Activated CD4-positive, CD25-positive, alpha-beta regulatory T cell (primary cell): ENCODE results near the gene WT1.
"Not testable (repeated sequence)": the region's sequence is repeated elsewhere in the genome, so short reads cannot be mapped to it uniquely, and the experiment has no call there.

Experiments used
- DNase-seq, 4 experiments: peaks; one replicate each; lab custom pipeline; 2025; lab: John Stamatoyannopoulos, UW

Gene WT1

DNA sequence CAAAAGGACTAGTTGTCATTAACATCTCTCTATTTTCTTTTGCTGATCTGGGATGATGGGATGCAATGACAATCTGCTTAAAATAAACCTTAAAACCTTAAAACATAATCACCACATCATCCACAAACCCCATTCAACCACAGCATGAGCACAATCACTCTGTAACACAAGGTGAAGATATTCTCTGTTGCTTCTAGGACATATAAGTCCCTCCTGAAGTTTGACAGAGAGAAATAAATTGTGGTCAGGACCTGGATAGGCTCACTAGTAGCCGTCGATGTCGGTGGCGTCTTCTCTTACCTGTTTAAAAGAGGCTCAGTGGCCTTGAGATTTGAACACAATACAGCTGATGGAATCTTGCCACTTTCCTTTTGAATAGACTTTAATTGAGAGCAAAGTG lies 47.9 kb downstream of the WT1 start:
- DNase-seq = no peak

DNA sequence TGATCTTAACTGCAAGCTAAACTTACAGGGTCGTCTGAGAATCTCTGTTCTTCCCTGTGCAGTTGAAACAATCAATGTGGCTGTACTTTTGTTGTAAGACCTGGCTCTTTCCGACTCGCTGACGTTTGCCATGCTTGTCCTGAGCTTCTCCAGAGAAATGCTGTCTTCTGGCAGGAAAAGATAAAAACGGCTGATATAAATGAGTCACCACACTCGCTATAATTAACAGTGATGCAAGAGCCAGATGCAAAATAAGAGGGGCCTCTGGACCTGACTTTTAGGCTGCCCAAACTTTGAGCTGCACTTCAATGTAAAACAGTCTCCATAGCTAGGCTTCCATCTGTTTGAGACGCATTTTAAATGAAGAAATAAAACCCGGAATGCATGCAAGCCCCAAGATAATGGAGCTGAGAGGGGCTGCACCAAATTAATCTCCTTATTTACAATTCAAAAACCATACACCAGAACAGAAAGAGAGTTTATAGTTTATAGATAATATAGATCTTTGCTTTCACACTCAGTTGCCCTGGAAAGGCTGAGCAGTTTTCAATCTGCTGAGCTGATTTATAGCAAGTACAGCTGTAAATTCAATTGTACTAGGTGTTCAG lies 48.5 kb downstream of the WT1 start:
- no peak for DNase-seq

DNA sequence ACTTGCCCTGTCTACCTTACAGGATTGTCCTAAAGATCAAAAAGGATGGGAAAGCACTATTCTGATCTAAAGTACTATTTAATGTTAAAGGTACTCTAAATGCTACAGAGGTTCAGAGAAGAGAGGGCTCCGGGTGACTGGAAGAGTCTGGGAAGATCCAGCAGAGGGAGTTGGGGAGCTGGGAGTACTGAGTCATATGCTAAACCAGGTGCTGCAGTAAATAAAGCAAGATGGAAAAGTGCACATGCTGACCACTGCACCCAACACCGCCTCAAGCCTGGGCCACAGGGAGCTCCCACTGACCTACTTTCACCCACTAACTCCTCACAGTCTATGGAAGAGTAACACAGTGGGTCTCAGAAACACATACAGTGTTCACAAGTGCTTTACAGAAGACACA lies 49.3 kb downstream of the WT1 start:
- no peak for DNase-seq

DNA sequence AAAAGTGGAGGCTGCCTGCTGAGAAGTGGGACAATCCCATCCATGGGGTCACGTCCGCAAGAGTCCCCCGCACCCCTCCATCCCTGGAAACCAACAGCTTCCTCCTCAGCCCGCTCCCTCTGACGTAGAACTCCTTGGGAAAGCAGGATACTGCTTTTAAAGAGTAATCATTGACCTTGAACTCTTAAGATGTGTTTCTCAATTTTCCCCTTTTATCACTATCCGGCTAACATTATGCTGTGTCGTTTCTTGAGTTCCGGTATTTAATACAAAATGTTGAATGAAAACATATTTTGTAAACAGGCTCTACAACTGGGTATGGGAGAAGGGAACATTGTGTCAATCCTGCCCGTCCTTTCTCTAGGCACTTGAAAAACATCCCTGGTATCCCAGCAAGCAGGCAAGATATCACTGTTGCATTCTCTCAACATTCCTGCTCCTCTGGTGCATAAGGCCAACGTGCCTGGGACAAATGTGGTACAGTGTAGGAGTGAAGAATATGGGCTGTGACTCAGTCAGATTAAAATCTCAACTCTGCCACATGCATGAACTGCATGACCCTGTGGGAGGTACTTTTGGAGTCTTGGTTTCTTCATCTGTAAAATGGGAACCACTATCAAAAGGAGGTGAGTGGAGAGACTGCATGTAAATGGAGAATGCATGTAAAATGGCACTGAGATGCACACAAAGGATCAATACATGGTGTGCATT lies 52.8 kb downstream of the WT1 start:
- DNase-seq = no peak

DNA sequence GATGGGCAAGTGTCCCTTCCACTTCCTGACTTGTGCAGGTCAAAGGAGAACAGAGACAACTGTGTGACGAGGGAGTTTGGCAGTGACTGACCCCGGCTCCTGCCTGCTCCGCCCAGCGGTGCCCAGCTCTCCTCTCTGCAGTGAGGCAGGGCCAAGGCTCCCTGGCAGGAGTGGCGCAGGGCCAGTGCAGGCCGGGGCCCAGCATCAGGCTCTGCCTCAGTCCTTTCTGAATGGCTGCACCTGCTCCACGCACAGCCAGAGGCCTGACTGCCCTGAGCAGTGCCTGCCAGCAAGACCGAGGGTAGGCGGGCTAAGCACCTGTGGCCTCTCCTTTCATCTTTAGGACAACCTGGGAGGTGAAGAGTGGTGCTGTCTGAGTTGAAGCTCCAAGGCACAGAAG lies 54.2 kb downstream of the WT1 start:
- no peak for DNase-seq

DNA sequence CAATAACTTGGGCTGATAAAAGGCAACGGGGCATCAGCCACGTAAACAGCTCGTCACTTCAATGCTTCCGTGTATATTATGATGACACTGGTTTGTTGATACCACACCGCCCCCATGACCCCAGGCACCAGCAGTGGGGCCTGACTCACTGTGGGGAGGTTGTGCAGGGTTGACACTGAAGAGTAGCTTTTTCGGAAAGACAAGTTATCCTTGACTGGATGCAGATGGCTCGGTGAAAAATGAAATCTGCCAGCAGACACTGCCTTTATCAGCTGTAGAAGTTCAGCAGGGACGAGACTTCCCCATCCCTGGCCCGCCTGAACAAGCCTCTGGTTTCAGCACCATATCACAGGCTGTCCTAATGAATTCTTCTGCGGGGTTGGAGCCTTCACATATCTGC lies 55.6 kb downstream of the WT1 start:
- DNase-seq = no peak

DNA sequence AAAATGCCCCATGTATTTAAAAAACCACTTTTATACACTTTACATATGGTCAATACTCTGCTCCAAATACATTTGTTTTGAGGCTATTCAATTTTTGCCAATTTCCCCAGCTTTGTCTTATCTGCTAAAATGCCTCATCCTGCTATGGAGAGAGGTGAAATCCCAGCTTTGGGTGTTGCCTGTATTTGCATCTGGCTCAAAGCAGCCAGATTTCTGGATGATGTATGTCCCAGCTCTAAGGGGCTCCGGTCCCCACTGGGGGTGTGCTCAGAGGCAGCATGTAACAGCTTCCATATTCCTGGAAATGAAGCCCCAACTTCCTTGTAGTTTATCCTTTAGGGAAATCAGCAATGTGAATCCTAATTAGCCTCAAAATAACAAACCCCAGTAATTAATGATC lies 59.5 kb downstream of the WT1 start:
- DNase-seq = no peak

DNA sequence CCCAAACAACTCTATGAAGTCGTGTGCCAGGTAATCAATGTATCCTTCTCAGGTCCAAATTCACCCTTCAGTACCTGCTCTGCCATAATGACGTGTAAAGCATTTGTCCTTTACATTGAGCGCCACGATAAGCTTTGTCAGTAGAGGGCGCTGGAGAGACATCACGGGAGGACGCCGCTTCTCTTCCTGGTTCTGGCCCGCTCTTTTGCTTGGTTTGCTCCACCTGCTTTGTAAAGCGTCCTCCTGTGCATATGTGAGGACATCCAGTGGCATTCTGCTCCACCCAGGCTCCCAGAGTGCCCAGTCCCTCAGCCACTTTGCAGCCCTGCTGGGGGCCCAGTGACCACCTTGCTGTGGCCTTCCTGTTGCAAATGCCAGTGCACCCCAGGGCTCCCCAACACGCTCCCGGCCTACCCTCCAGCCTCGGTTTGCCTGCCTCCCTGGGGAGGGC lies 61.1 kb downstream of the WT1 start:
- no peak for DNase-seq

DNA sequence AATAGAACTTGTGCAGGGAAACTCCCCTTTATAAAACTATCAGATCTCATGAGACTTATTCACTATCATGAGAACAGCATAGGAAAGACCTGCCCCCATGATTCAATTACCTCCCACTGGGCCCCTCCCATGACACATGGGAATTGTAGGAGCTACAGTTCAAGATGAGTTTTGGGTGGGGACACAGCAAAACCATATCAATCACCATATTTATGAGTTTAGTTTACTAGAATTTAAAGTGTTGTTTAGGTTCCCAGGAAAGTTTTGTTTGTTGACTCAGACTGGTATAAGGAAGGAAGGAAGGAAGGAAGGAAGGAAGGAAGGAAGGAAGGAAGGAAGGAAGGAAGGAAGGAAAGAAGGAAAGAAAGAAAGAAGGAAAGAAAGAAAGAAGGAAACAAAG lies 65.4 kb downstream of the WT1 start:
- DNase-seq = not testable (repeated sequence)

DNA sequence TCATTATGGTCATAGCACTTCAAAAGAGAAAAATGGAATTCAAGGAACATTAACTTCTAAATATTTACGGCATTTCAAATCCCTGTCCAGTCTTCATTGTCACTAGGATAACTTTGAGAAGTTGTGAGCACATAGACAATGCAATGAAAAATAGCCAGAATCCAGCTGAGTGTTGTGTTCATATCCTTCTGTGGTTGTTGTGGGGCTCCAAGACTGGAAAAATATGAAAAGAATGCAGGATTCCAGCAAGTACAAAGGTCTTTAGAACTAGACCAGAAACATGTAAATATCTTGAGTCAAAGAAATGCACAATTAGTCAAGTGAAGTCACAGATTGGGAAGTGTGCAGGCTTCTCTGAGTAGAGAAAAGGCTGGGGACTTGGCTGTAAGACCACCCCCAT lies 68.7 kb downstream of the WT1 start:
- DNase-seq = no peak

DNA sequence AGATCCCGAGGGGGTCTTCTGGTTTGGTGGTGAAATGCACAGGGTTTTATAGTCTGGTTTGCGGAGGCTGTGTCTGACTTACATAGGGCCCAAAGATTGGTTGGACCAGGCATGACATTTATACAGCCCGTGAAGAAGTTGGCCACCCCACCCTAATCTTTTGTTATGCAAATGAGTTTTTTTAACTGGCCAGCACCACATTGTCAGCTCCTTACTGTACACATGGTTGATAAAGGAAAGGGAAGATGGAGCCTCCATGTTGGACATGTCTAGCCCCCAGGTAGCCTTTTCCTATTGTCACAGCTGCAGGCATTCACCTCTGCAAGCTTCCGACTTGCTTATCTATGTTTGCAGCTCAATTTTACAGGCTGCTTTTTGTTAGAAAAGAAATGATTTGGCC lies 70.1 kb downstream of the WT1 start:
- no peak for DNase-seq

DNA sequence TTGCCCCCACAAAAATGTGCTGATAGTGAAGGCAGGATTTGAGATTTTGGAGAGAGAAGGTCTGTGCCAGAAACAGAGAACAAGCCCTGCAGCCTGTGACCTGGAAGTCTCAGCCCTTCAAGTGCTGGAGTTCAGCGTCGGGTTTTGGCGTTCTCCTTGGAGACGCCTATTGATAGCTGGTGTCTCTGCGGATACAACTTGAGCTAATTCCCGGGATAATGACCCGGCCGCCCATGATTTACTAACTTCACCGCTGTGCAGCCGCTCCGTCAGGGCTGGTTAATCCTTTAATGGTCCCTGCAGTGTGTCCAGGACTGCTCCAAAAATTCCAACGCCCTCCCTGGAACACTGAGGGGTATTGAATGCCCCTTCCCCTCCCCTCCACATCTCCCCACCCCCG lies 76.6 kb downstream of the WT1 start:
- no peak for DNase-seq

DNA sequence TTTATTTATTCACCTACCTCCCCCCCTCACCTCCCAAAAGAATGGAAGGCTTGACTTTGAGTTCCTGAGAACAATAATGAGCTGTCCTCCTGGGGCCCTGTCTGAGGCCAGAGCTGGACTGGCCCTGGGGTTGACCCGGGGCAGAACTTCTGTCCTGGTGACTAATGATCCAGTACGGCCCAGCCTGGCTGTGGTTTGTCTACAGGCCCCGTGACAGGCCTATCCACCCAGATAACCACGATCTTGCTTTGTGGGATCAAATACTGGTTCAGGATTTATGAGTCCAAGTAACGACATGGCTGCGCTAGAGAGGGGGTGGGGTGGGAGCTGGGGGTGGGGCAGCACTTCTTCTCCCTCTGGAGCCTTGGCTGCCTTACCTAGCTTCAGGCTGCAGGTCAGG lies 81.5 kb downstream of the WT1 start:
- DNase-seq = no peak

DNA sequence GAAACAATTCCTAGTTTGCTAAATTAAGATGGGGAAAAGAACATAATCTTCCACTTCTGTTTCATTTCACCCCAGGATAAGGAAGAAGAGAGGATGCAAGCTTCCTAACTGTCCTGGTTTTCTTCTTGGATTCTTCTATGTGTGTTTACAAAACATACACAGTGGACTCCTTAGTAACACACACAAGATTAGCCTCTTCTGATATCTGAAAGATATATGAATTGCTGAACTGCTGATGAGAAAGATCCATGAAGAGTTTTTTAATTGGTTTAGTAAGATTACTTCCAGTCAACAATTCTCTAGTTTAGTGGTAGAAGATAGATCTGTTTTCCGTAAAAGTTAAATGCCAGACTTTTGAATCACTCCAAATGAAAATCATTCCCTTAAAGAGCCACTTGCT lies 86.8 kb downstream of the WT1 start:
- DNase-seq = no peak

DNA sequence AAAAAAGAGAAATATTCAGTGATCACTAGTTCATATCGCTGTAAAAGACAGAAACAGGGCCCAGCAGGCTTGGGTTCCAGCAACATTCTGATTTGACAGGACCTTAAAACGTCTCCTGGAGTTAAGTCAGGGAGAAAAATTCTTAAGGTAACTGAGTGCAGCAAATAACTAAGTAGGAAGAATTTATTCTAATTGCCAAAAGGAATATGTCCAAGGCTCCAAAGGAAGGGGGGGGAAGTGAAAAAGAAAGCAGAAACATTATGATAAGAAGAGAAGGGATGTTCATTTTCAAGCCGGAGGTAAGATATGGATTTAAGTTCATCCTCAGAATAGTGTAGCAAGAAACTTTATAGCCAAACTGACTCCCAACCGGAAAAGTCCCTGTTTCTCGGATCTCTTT lies 90.4 kb downstream of the WT1 start:
- DNase-seq = no peak

DNA sequence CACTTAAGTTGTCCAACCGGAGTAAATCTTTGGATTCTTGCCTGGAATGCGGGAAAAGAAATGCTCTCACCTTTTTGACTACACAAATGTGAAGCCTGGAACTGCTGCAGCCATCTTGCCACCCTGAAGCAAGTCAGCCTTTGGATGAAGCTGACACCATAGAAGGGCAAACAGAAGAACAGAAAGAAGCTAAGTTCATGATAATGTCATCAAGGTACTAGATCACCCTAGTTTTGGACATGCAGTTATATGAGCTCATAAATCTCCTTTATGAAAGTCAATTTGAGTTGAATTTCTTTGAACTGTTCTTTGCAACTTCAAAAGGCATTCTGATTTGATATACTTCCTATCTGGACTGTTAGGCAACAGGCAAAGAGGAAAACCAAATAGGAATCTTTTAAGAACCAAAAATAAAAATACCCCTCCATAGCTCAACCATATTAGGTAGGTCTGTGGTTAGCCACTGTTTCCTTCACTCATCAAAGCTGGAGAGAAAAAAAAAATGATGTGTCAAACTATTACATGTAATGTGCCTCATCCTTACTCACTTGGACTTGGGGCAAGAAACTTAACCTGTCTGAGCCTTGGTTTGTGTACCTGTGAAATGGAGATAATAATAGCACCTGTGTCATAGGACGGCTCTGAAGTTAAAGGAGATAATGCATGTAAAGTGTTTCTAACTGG lies 91.9 kb downstream of the WT1 start:
- DNase-seq = no peak

DNA sequence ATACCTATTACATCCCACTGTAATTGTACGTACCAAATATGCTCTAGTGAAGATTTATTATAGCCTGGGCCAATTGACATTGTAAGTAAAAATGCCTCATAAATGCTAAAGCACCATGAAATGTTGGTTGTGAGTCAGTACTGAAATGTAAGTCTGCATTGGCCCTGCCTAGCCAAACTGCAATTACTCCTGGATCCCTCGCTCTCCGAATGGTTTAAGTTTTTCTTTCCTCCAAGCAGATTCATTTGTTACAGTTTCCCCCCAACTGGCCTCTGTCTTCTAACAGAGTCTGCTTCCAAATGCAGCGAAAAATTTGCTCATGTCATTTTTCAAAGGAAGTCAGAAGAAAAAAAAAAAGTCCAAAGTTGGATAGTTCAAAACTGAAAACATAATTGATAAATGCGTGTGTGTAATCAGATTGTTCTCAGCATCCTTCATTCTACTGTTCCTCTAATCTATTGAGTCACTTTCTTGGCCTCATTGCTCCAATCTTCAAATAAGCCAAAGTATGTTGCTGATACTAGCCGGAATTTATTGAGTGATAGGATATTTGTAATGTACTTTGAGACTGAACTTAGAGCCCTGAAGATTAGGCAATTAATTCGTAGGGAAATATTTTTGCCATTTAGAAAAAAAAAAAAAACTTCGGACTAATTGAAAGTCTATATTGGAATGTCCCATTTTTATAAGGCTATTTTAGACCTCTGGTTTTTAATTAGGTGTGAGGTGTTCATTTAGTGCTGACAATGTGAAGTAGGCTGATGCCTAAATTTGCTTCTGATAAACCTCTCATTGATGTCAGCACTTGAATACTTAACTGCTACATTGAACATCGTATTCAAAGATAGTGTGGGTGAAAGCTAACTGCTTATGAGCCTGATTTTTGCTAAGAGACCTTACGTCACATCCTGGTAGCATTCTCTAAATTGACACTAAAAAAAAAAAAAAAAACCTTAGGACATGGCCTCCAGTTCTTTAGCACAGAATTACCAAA lies 93.4 kb downstream of the WT1 start:
- no peak for DNase-seq

DNA sequence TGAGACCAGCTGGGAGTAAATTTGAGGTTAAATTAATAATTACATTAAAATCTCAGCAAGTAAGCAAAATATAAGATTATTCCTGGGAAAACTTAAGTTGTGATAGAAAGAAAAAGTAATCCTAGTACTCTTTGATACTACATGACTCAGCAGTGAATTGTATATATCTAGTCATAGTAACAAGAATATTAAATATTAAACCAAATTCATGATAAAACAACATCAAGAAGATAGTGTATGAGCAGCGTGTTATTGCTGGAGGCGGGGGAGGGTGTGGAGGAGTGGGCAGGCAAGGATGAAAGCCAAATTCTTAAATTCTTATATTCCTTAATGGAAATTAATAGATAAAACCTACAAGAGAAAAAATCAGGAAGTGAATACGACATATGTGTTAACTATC lies 95.2 kb downstream of the WT1 start:
- DNase-seq = no peak
